SK-N-MC (cell line): ENCODE data around the gene SON.

Experiments
- EZH2 ChIP-seq: fragments of 200-600 bp; sonication (generic); IDR thresholded peaks from one replicate; pipeline ENCODE4 v1.6.1; 2017; ENCODE audit warnings: antibody characterized with exemption
- FOXP2 ChIP-seq: optimal IDR thresholded peaks from 2 replicates; pipeline ENCODE3; 2011; ENCODE audit warnings: mild to moderate bottlenecking, moderate library complexity; ENCODE audit not compliant: insufficient read depth; ENCODE audit errors: extremely low read length, control extremely low read depth
- POLR2AphosphoS5 ChIP-seq: IDR thresholded peaks from 2 replicates; pipeline ENCODE4 v1.6.1; 2012; ENCODE audit warnings: mild to moderate bottlenecking, low read depth, low read length, borderline replicate concordance

DNA sequence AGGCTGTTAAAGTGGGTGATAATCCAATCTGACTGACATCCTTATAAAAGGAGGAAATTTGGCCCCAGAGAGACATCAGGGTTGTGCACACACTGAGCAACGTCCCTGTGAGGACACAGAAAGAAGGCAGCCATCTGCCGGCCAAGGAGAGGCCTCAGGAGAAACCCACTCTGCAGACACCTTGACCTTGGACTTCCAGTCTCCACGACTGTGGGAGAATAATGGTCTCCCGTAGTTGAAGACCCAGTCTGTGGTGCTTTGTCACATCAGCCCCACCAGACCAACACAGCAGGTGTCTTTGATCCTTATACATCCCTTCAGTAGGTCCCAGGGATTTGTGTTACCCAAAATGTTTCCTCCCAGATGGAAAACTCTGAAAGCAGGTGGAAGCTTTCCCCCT, 47.1 kb upstream of the SON start:
- no peak for TF ChIP-seq POLR2AphosphoS5
- no peak for TF ChIP-seq EZH2
- TF ChIP-seq FOXP2: no peak
